ENCODE measurements around the gene TGIF2.

TGIF2 gene

DNA sequence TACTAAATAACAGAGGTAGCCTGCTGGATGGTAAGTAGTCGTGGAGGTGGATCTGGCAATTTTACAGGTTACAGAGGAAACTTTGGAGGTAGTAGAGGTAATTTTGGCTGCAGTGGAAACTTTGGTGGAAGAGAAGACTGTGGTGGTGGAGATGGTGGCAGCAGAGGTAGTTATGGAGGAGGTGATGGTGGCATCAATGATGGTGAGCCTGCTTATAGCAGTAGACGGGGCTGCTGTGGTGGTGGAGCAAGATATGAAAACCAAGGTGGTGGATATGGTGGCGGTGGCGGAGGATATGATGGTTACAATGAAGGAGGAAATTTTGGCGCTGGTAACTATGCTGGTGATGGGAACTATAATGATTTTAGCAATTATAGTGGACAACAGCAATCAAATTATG is 47.5 kb downstream of the TGIF2 start:
- DNase-seq: no peak

- no peak for DNase-seq
These were observed 50.0 kb downstream of the TGIF2 start for GRCh38 chr20:36623444-36623843.

DNA sequence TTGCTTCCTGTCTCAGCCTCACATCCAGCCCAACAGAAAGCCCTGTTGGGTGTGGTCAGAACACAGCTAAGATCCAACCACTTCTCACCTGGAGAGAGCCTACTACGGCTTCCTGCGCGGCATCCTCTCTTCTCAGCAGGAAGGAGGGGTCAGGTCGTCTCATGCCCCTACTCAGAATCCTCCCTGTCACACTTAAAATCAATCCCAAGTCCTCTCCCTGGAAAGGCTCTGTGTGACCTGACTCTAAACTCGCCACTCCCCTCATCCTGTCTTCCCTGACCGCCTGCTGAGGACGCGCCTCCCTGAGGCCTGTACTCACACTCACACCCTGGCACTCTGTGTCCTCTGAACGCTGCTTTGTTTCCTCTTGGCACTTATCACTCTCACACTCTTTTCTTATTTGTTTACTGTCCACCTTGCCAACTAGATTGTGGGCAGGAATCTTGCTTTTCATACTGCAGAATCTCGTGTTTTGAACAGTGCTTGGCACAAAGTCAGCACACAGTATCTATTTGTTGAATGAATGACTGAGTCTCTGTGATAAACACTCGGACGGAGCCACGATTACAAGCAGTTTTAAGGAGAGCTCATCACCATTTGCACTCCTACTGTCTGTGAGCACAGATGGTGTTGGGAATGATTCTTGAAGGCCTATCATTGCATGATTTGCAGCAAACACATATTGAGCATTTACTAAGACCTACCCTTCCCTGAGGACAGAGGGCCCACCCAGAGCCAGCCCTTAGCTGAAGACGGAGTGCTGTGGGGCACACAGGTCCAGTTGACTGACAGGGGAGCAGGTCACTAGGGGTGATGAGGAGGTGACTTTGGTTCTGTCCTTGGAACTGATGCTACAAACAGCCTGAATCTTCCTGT is 50.9 kb downstream of the TGIF2 start:
- no peak for DNase-seq

DNA sequence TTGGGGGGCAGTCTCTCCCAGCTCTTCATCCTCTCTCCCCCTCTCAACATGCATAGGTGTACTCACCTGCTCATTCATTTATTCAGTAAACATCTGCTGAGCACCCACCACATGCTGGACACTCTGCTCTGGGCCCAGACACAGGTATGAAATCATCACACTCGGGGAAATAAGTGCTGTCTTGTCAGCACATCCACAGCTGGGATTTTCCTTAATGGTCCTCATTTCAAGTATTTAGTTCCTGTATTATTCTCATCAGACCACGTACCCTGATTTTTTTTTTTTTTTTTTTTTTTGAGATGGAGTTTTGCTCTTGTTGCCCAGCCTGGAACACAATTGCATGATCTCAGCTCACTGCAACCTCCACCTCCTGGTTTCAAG is 51.5 kb downstream of the TGIF2 start:
- DNase-seq: no peak

- no peak for DNase-seq
These were observed 54.7 kb downstream of the TGIF2 start for GRCh38 chr20:36628076-36628475.

DNA sequence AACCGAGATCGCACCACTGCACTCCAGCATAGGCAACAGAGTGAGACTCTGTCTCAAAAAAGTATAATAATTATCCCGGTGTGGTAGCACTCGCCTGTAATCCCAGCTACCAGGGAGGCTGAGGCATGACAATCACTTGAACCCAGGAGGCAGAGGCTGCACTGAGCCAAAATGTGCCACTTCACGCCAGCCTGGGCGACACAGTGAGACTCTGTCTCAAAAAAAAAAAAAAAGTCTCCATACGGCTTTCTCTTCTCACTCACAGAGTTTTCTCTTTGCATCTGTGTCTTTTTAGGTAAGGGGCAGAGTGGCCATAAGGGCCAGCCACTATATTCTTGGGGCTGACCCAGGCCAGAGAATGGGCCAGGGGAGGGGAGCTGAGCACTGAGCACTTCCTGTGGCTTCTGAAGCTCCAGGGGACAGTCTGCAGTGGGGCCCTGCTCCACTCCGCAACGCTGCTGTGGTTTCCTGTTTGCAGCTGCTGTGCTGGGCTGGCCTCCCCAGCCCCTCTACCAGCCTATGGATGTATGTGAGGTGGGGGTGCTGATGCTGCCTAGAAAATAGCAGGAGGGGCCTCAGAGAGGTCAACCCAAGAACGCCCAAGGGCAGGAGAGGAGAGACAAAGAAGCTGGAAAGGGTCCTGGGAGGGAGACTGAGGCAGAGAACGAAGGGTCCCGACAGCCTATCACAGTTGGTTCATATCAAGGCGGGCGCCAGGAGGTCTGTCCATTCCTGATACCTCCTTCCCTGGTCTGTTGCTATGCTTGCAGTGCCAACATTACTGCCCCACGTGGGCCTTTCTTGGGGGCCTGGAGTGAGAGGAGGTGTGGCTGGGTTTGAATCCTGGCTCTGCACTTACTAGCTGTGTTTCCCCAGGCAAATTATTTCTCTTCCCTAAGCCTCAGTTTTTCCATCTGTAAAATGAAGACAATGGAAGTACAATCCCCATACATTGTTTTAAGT is 56.6 kb downstream of the TGIF2 start:
- DNase-seq: peak in 3 of 4 experiments; percentile 25 to 39 (median 32)

DNA sequence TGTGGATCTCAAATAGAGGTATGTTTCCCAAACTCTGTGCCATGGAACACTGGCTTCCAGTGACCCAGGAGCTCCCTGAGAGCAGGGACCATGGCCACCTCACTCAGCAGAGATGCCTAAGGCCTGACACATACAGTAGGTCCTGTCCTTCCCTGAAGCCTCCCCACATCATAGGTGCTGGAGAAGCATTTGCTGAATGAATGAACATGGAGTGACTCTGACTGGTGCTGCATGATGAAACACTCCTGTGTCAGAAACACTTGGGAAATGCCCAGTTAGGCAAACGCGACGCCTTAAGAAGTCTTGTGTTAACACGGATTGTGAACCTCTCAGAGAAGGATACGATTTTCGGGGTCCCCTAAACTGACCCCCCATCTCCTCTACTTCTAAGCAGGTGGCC is 58.2 kb downstream of the TGIF2 start:
- DNase-seq: peak in 3 of 4 experiments; percentile 6 to 28 (median 21)

- no peak for DNase-seq
These were observed 58.7 kb downstream of the TGIF2 start for GRCh38 chr20:36632147-36632486.

DNA sequence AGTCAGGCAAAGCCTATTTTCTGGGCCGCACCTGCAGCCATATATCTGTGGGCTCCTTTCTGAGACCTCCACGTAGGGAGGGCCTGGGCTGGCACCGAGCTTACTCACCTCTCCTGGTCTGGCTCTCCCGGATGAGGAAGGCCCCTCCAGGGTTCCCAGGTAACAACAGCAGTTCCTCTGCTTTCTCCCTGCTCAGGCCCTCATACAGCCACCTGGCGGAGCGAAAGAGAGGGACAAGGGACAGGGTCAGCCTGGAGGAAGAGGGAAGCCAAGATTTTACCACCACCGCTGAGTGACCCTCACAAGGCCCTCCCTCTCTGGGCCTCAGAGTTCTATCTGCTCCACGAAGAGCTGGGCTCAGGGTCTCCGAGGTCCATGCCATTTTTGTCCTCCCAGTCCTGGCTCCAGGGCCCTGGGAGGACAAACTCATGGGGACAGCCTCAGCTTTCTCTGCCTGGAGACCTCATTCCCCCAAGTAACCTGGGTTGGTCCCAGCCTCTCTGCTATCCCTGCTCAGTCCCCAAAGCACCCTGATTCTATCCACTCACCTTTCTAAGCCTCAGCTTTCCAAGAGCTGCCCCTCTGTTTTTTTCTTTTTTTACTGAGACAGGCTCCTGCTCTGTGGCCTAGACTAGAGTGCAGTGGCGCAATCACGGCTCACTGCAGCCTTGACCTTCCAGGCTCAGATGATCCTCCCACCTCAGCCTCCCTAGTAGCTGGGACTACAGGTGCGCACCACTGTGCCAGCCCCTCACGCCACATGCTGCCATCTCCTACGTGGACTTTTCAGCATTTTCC is 59.3 kb downstream of the TGIF2 start:
- DNase-seq: no peak

DNA sequence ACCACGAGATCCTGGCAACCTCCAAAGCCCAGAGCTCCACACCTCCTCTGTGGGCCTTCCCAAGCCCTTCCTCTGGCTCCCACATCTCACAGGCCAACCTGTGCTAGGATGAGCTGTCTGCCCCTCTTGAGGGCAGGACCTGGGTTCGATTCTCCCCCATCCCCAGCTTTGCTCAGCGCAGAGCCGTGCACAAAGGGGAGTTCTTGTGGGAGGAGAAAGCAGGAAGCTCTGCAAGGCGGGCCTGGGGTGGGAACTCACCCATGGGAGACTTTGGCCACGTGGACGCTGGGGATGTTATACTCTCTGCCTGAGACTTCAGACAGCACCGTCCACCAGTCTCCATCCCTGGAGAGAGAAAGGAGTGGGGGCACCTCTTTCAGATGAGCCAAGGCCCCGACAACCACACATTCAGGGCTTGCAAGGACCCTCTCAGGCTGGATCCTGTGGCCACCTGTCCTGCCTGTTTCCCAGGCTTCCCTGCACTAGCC is 59.9 kb downstream of the TGIF2 start:
- DNase-seq: no peak

DNA sequence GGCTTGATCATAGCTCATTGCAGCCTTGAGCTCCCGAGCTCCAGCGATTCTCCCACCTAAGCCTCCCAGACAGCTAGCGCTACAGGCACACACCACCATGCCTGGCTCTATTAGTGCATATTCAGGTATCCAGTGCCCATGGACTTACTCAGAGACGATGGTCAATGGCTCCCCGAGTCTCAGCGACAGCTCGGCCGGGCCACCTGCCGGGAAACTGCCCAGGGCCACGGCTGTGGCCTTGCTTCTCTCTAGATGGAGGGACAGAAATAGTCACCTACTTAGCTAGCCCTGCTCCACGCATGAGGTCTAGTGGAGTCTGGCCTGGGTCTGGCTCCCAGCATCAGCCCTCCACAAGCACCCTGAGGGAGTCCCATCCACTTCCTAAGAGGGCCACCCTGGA is 60.9 kb downstream of the TGIF2 start:
- DNase-seq: no peak

GRCh38 chr20:36638876-36639400 is 65.5 kb downstream of the TGIF2 start:
- peak in 1 of 4 experiments; percentile 20 for DNase-seq

GRCh38 chr20:36641506-36641843 is 68.1 kb downstream of the TGIF2 start:
- DNase-seq: no peak

GRCh38 chr20:36642136-36642535 is 68.7 kb downstream of the TGIF2 start:
- DNase-seq: peak in 3 of 4 experiments; percentile 33 to 59 (median 37)
